IMR-90 (cell line): ENCODE measurements around the gene HNRNPM. TPM values are rescaled to one million over a fixed set of nuclear protein-coding genes. Genes with fewer than 3 reads are reported as not detected.
A peak's percentile ranks its signal among the peaks of the same experiment; 100 is the strongest.

Source experiments
- ATAC-seq: fragments of 200-7000 bp; cut with Tn5 transposase; 2 replicates; pipeline ENCODE4 v1.9.1; 2020; ENCODE audit warnings: low read depth, mild to moderate bottlenecking, moderate library complexity
- BruUV-seq: library from RNA; stranded (reverse); fragments of 400-500 nt; replicated peaks from 2 replicates; lab custom pipeline; 2021; lab: Mats Ljungman, UMichigan
- CTCF ChIA-PET: fragments of 300-600 bp; formaldehyde crosslinking; extraction: SDS; loops from one replicate; lab custom pipeline; 2021; ENCODE audit warnings: antibody characterized with exemption; lab: Yijun Ruan, JAX
- POLR2A ChIA-PET: fragments of 300-600 bp; sonication (Branson Sonifier 250); formaldehyde crosslinking; loops from one replicate; lab custom pipeline; 2022; ENCODE audit warnings: antibody characterized with exemption; ENCODE audit not compliant: unreplicated experiment; lab: Charles Lee
- DNase-seq: peaks from one replicate; pipeline ENCODE4 v3.0.0; 2013
- H2AFZ ChIP-seq: replicated peaks from 2 replicates; pipeline ENCODE3; 2013; ENCODE audit warnings: low read length, mild to moderate bottlenecking; ENCODE audit not compliant: poor library complexity
- H2AK5ac ChIP-seq: 2 replicates; pipeline ENCODE4 v1.6.1; 2013; ENCODE audit warnings: low read depth, low read length, inconsistent platforms
- H2AK9ac ChIP-seq: replicated peaks from 2 replicates; pipeline ENCODE3; 2013; ENCODE audit warnings: mild to moderate bottlenecking, low read depth, low read length, moderate library complexity; ENCODE audit not compliant: poor library complexity
- H2BK120ac ChIP-seq: 2 replicates; pipeline ENCODE4 v1.6.1; 2013; ENCODE audit warnings: low read depth, low read length, inconsistent platforms
- H2BK15ac ChIP-seq: 3 replicates; pipeline ENCODE4 v1.6.1; 2013; ENCODE audit warnings: low read depth, low read length, inconsistent platforms
- H2BK20ac ChIP-seq: 2 replicates; pipeline ENCODE4 v1.6.1; 2013; ENCODE audit warnings: low read depth, mild to moderate bottlenecking, inconsistent platforms, low read length, moderate library complexity
- H2BK5ac ChIP-seq: 2 replicates; pipeline ENCODE4 v1.6.1; 2013; ENCODE audit warnings: mild to moderate bottlenecking, low read depth, low read length, inconsistent platforms; ENCODE audit not compliant: poor library complexity, severe bottlenecking
- H3K14ac ChIP-seq: replicated peaks from 2 replicates; pipeline ENCODE4 v1.6.1; 2013; ENCODE audit warnings: low read depth, low read length, inconsistent platforms
- H3K18ac ChIP-seq: 2 replicates; pipeline ENCODE4 v1.6.1; 2013; ENCODE audit warnings: low read depth, low read length, control low read depth
- H3K23ac ChIP-seq: 2 replicates; pipeline ENCODE4 v1.6.1; 2013; ENCODE audit warnings: low read depth, low read length, inconsistent platforms
- H3K27ac ChIP-seq: 2 replicates; pipeline ENCODE4 v1.5.1; 2013; ENCODE audit warnings: mild to moderate bottlenecking, control low read depth, low read length; ENCODE audit not compliant: insufficient read depth
- H3K27me3 ChIP-seq: 2 replicates; pipeline ENCODE4 v1.6.1; 2013; ENCODE audit warnings: low read length; ENCODE audit not compliant: control insufficient read depth, insufficient read depth
- H3K36me3 ChIP-seq: 2 replicates; pipeline ENCODE4 v1.6.1; 2013; ENCODE audit warnings: low read length, mixed read lengths; ENCODE audit not compliant: control insufficient read depth, insufficient read depth
- H3K4ac ChIP-seq: 2 replicates; pipeline ENCODE4 v1.6.1; 2013; ENCODE audit warnings: low read depth, low read length, inconsistent platforms
- H3K4me1 ChIP-seq: 2 replicates; pipeline ENCODE4 v1.6.1; 2013; ENCODE audit warnings: low read length, mixed read lengths; ENCODE audit not compliant: control insufficient read depth, insufficient read depth
- H3K4me2 ChIP-seq: 2 replicates; pipeline ENCODE4 v1.6.1; 2013; ENCODE audit warnings: low read depth, mild to moderate bottlenecking, control low read depth, low read length, moderate library complexity
- H3K4me3 ChIP-seq: 2 replicates; pipeline ENCODE4 v1.5.1; 2013; ENCODE audit warnings: low read depth, mild to moderate bottlenecking, control low read depth, low read length, moderate library complexity; ENCODE audit not compliant: insufficient read depth
- H3K56ac ChIP-seq: 2 replicates; pipeline ENCODE4 v1.6.1; 2013; ENCODE audit warnings: low read length, inconsistent platforms; ENCODE audit not compliant: insufficient read depth; ENCODE audit errors: extremely low read depth
- H3K79me1 ChIP-seq, 2 experiments: 2 replicates each; pipeline ENCODE4 v1.6.1; 2013; ENCODE audit warnings: low read length in 2 of 2, inconsistent platforms in 1 of 2, low read depth in 1 of 2
- H3K9ac ChIP-seq: 2 replicates; pipeline ENCODE4 v1.6.1; 2013; ENCODE audit warnings: low read depth, low read length, control low read depth
- H3K9me1 ChIP-seq: 2 replicates; pipeline ENCODE4 v1.6.1; 2013; ENCODE audit warnings: low read length, inconsistent platforms; ENCODE audit not compliant: insufficient read depth
- H3K9me3 ChIP-seq: 2 replicates; pipeline ENCODE4 v1.6.1; 2013; ENCODE audit warnings: low read length; ENCODE audit not compliant: control insufficient read depth, insufficient read depth
- H4K20me1 ChIP-seq: 2 replicates; pipeline ENCODE4 v1.6.1; 2013; ENCODE audit warnings: low read length, inconsistent platforms; ENCODE audit not compliant: insufficient read depth
- H4K5ac ChIP-seq: 2 replicates; pipeline ENCODE4 v1.6.1; 2013; ENCODE audit warnings: mild to moderate bottlenecking, low read depth, low read length, control low read depth
- H4K8ac ChIP-seq, 2 experiments: 2 replicates each; pipeline ENCODE4 v1.6.1; 2013; ENCODE audit warnings: low read depth in 2 of 2, low read length in 2 of 2, control low read depth in 1 of 2, inconsistent platforms in 1 of 2
- H4K91ac ChIP-seq: 2 replicates; pipeline ENCODE4 v1.6.1; 2013; ENCODE audit warnings: low read depth, low read length, inconsistent platforms; ENCODE audit not compliant: insufficient read depth
- BHLHE40 ChIP-seq: fragments of 150-350 bp; IDR thresholded peaks from 2 replicates; pipeline ENCODE4 v1.6.1; 2016; ENCODE audit warnings: mild to moderate bottlenecking, low read depth, low read length
- CEBPB ChIP-seq: IDR thresholded peaks from 2 replicates; pipeline ENCODE4 v1.6.1; 2012; ENCODE audit warnings: low read depth, low read length, improper control_type of control experiment
- WGBS, 2 experiments: methylation state at CpG; one replicate each; pipeline versions ENCODE4 v1.1.5 to v1.1.7; 2013; ENCODE audit warnings: missing lambda C conversion rate in 2 of 2; ENCODE audit not compliant: insufficient read length in 1 of 2; ENCODE audit errors: extremely low coverage in 2 of 2; 5-methylcytosine and 5-hydroxymethylcytosine counted together
- dilution Hi-C: fragments of 300-500 bp; cut with HindIII; formaldehyde crosslinking; loops from one replicate; pipeline ENCODE4 v1.14.3; 2018; ENCODE audit warnings: low sequenced_read_pairs; ENCODE audit not compliant: unreplicated experiment
- in situ Hi-C: fragments of 300-500 bp; cut with MboI; formaldehyde crosslinking; loops from 3 replicates; pipeline ENCODE4 v1.14.3; 2019; ENCODE audit warnings: low sequenced_read_pairs, inconsistent platforms, mixed read lengths
- intact Hi-C: fragments of 100-400 bp; cut with micrococcal nuclease; formaldehyde crosslinking; loops from 2 replicates; pipeline ENCODE4 v1.10.0; 2022
- polyA plus RNA-seq, 3 experiments: library from polyadenylated mRNA; depleted of rRNA; stranded (reverse); fragments of >200 nt; gene quantifications; 2 replicates each; pipeline ENCODE4 v1.2.3, GENCODE V29; 2012; ENCODE audit warnings: low replicate concordance in 1 of 3
- total RNA-seq: library from RNA; depleted of rRNA; stranded (reverse); fragments of >200 nt; gene quantifications from 2 replicates; pipeline ENCODE4 v1.2.3, GENCODE V29; 2012

HNRNPM gene
- total and polyA plus RNA-seq, 2 of the 4 experiments (the other 2 are of a cell fraction), result 75.6 to 197 TPM

DNA sequence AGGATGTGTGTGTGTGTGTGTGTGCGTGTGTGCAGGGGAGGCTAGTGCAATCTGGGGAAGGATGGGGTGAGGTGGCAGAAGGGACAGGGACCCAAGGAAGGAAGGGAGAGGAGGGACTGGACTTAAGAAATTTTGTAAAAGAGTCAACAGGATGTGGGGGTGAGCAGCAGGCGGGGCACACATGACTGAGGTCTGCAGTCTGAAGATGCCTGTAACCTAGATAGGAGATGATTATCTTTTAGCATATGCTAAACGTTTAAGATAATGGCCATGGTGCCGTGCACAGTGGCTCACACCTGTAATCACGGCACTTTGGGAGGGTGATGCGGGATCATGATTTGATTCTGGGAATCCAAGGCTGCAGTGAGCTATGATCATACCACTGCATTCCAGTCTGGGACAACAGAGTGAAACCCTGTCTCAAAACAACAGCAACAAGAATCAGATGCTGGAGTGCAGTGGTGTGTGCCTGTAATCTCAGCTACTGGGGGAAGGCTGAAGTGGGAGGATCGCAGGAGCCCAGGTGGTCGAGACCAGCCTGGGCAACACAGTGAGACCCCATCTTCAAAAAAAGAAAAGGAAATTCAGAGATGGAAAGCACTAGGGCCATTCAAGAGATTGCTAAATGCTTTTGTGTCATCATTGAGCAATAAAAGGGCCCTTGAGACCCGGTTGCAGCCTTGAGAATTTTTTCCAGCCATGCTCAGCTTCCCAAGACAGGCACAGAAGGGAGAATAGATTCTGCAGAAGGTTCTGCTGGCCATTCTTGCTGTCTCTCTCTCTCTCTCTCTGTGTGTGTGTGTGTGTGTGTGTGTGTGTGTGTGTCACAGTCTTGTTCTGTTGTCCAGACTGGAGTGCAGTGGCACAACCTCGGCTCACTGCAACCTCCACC is 73.0 kb downstream of the HNRNPM start:
- H3K9ac ChIP-seq, result no peak overlapping the region
- no peak overlapping the region for H3K56ac ChIP-seq
- peak overlapping the region; percentile 67 for H2AK9ac ChIP-seq
- peak overlapping the region; percentile 5; the same call in 1 of the 2 replicates for H3K23ac ChIP-seq
- H2BK120ac ChIP-seq, result peak overlapping the region; percentile 59; the same call in 1 of the 2 replicates
- no peak for ATAC-seq
- 100% methylated on average over 1 of the region's 10 CpGs; no CpG with 5 or more reads in 1 of the 2 experiments for WGBS, 2 experiments
- H3K14ac ChIP-seq, result no peak overlapping the region; the same call in 1 of the 2 replicates
- intact Hi-C loops, result no loop called here
- H4K5ac ChIP-seq, result no peak overlapping the region
- H4K20me1 ChIP-seq, result no peaks in the 10 kb centered on the region
- no peak overlapping the region for H3K4me3 ChIP-seq
- no TSS peak for BruUV-seq
- H3K4me1 ChIP-seq, result peaks cover 11% of the 10 kb centered on the region
- no peak overlapping the region for H3K18ac ChIP-seq
- 0 out of 2 replicates have a peak overlapping the region, but pooled peaks have one; percentile 64 for H3K4ac ChIP-seq
- H4K8ac ChIP-seq, result peak overlapping the region; percentile 10 to 70; a peak in 2 of 4 replicates
- H3K27ac ChIP-seq, result peak overlapping the region; percentile 6; the same call in 1 of the 2 replicates
- H2AK5ac ChIP-seq, result peak overlapping the region; percentile 49; the same call in 1 of the 2 replicates
- H3K4me2 ChIP-seq, result no peak overlapping the region; the same call in 1 of the 2 replicates
- no peak for DNase-seq
- H3K9me3 ChIP-seq, result no peaks in the 10 kb centered on the region
- no peak overlapping the region; the same call in 1 of the 2 replicates for H4K91ac ChIP-seq
- no peaks in the 10 kb centered on the region for H3K27me3 ChIP-seq
- H2BK15ac ChIP-seq, result no peak overlapping the region
- no peak overlapping the region for H2BK20ac ChIP-seq
- TF ChIP-seq BHLHE40 (no peak), CEBPB (peak; percentile 62)
- no peaks in the 10 kb centered on the region for H3K36me3 ChIP-seq
- H3K9me1 ChIP-seq, result peaks cover 5% of the 10 kb centered on the region
- dilution Hi-C loops, result no loop called here
- CTCF ChIA-PET, result no interaction called here
- peaks cover 0 to 6% of the 10 kb centered on the region in 2 experiments; a peak in 1 of 4 replicates for H3K79me1 ChIP-seq
- in situ Hi-C loops, result no loop called here
- no peak overlapping the region for H2BK5ac ChIP-seq
- H2AFZ ChIP-seq, result peak overlapping the region; percentile 81
- POLR2A ChIA-PET, result no interaction called here
